DMS114 treated with DMSO at 0.1 percent for 48 hours (cell line): Measurements from ENCODE around the gene TCP1.
"Not testable (repeated sequence)": the region's sequence is repeated elsewhere in the genome, so short reads cannot be mapped to it uniquely, and the experiment has no call there.

ENCODE experiments used
- DNase-seq: peaks from one replicate; lab custom pipeline; 2025; ENCODE audit not compliant: unreplicated experiment; lab: John Stamatoyannopoulos, UW

Gene TCP1

DNA sequence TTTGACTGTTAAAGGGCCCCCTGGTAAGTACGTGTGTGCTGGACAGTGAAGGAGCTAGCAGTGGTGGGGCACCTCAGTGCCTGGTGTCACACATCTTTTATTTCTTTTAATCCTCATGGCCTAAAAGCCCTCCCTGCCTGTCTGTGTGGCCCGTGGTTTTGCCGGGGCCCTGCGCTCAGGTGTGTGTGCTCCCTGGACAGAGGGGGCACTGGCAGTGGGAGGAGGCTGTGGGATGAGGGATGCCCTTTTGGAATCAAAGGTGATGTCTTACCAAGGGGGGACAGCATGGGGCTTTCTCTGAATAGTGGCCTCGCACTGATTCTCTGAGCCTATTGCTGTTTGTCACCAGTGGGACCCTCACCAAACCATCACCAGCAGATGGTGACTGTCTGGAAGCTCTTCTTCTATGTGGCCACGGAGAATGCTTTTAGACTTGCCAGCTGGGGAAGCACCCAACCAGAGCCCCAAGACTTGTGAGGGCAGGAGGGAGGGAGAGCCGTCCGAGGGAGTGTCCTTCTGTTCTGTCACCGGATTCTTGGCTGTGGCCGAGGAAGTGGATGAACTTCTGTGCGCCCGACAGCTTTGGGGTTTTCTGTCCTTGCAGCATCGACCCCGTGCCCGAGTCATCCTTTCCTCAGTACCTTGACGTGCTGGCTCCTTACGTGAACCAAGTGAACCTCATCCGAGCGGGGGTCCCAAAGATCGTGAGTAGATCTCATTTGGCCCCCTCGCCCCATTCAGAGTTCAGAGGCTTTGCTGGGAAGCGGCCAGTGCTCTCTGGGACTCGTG is 28.7 kb upstream of the TCP1 start:
- no peak for DNase-seq

DNA sequence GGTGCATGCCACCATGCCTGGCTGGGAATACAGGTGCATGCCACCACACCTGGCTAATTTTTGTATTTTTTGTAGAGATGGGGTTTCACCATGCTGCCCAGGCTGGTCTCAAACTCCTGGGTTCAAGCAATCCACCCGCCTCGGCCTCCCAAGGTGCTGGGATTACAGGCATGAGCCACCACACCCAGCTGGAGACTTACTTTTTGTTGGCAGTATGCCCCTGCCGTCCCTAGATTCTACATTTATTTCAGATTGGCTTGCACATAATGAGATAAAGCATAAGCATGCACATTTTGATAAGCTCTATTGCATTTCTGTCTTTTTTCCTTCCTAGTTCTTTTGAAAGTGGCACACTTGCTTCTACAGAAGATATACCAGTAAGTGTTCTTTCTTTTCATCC is 27.4 kb upstream of the TCP1 start:
- DNase-seq, result not testable (repeated sequence)

GRCh38 chr6:159815410-159815809 is 26.0 kb upstream of the TCP1 start:
- no peak for DNase-seq

DNA sequence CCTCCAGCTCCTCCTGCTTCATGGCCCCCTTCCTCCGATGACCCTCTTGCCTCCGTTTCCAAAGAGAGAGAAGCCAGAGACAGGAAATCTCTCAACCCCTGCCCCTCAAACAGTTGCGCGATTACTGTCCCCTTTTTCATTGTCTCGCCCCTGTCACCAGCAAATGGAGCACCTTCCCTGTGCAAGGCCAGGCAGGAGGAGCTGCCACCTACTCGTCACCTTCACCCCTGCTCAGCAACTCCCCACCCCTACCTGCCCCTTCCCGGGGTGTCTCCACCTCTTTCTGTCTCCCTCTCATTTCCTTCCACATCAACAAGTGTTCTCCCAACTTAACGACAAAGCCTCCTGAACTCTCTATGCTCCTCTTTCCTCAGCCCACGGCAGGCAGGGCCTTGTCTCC is 24.4 kb upstream of the TCP1 start:
- no peak for DNase-seq

- DNase-seq, result no peak
Measured at GRCh38 chr6:159809149-159809548, 19.7 kb upstream of the TCP1 start.

- no peak for DNase-seq
Measured at GRCh38 chr6:159808647-159809046, 19.2 kb upstream of the TCP1 start.

DNA sequence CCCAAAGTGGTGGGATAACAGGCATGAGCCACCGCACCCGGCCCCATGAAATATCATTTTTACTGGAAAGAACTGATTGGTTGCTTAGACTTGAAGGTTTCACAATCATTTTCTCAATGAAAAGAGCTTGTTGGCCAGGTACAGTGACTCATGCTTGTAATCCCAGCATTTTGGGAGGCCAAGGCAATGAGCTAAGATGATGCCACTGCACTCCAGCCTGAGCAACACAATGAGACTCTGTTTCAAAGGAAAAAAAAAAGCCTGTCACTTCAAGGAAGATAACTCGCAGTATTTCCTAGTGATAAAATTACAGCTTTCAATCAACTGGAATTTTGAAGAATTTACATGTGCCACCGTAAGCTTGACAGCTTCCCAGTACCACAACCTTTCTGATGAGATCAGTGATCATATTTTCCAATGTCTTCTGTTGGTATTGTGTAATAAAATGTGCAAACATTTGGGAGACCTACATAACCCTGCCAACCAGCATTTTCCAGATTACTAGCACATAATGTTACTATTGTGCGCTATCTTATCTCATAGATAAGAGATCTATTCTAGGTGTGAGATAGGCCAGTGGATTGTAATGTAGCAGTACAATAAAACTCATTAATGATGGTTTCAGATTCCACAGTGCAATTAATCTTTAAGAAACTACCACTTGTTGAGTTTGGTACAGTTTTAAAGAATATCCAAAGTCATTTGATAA is 17.9 kb upstream of the TCP1 start:
- no peak for DNase-seq

DNA sequence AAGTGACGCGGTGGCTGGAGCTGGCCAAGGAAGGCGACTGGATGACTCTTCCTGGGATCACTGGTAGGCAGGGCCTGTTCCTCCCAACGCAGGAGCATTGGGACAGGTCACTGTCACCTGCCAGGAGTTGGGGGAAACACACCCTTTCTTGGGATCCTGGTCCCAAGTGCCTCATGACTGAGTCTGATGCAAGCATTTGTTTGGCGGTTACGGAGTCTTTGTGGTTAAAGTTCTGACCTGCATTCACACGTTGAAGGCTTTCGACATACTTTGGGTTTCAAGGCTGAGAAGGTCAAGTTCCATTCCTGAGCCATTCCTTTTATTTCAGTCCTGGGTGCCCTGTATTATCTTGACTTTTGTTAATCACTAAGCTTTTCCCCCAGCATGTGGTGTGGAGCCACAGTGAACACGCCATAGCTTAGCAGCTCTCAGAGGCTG is 16.6 kb upstream of the TCP1 start:
- no peak for DNase-seq

- DNase-seq, result no peak
Measured at GRCh38 chr6:159805440-159806020, 16.1 kb upstream of the TCP1 start.

DNA sequence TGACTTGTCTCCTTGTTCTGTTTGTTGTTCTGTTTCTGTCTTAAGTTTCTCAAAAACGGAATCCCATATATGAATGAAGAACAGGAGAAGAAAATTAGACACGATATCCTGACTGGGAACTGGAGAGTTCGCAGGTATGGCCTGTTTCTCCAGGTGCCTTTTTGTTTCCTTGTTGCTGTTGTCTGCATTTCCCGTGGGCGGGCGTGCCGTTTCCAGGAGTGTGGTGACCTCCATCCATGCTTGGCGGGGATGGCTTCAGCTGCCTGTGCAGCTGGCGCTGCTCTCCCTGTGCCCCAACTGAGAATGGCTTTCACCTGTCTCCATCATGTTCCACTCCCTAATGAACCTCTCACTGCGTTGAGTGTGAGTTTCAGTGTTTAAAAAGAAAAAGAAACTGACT is 15.1 kb upstream of the TCP1 start:
- no peak for DNase-seq

DNA sequence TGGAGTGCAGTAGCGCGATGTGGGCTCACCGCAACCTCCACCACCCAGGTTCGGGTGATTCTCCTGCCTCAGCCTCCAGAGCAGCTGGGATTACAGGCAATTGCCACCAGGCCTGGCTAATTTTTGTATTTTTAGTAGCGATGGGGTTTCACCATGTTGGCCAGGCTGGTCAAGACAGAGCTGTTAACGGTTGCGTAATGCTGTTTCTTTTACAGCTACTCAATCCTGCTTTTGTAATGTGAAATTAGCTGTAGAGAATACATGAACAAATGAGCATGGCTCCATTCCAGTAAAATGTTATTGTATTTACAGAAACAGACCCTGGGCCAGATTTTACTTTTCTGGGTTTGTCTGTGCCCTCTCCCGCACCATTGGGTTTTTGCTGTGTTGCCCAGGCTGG is 12.5 kb upstream of the TCP1 start:
- DNase-seq, result no peak

GRCh38 chr6:159800141-159800865 is 10.9 kb upstream of the TCP1 start, which contains the start of gene PNLDC1:
Gene PNLDC1 (plus strand): TSS chr6:159800276. CDS start chr6:159800308, 32 bp downstream.
- no peak for DNase-seq

GRCh38 chr6:159797554-159797953 is 8.2 kb upstream of the TCP1 start:
- no peak for DNase-seq

- not testable (repeated sequence) for DNase-seq
Measured at GRCh38 chr6:159794976-159795375, 5.6 kb upstream of the TCP1 start.

DNA sequence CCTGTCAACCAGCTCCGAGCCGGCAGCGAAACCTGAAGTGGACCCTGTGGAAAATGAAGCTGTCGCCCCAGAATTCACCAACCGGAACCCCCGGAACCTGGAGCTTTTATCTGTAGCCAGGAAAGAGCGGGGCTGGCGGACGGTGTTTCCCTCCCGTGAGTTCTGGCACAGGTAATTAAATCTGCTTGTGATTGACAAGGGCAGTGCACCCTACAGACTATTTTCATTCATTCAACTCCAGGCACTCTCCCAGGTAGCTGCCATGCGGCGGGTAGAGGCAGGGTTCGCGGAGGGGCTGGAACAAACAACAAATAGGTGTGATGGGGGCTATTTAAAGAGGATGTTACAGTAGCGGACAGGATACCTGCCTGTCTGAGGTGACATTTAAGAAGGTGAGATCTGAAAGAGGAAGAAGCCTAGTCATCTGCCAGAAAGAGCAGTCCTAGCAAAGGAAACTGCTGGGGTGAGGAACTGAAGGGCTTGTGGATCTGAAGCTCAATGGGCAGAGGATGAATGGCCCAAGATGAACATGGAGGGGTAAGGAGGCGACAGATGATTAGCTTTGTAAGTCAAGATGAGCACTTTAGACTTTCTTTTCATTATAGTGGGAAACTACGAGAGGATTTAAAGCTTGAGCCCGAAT is 1.7 kb upstream of the TCP1 start:
- no peak for DNase-seq

DNA sequence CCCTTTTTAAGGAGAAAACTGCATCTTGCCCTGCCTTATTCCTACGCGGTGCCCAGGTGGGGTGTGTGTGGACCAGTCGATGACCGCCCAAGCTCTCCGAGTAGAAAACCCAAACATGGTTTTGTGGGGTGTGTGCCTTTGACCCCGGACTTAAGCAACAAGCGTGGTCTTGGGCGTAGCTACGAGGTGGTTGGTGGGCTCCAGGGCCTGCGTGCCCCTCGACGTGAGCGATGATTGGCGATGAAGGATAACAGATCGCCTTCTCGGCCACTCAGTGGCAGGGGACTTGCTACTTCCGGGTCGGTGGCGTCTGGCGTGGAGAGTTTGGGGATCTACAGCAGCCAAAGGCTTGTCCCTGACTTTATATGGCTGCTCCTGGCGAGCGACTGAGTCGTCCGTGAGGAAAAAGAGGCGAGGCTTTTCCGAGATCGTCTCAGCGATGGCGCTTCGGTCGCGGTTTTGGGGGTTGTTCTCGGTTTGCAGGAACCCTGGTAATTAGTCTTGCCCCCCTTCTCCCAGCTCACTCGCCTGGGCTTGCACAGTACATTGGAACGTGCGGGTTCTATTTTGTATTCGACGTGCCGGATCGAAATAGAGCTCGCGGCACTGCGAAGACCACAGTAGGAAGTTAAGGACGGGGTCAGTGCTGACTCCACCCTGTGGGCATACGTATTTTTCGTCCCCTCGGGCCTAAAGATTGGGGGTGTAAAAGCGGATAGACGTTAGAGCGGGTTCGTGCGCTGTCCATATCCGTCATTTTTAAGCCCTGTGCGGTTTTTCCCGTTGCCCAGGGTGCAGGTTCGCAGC is 950 bp upstream of the TCP1 start, which contains the start of gene MRPL18:
TSS of gene MRPL18 (plus strand) at position 319 of the 807 bp plus-strand sequence. CDS start at position 440, 121 bp downstream.
- peak; percentile 76 for DNase-seq

- no peak for DNase-seq
Measured at GRCh38 chr6:159788753-159789376, 537 bp downstream of the TCP1 start.

DNA sequence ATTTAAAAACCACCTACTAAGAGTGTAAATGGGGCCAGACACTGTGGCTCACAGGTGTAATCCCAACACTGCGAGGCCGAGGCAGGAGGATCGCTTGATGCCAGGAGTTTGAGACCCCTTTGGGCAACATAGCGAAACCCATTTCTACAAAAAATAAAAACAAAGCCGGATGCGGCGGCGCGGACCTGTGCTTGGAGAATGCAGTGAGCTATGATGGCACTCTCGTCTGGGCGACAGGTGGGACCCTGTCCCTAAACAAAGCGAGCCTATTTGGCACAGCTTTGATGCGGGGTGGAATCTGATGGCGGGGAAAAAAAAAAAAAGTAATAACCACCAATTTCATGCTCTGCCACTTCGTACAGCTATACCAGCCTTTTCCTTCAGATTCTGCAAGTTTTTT is 1.1 kb downstream of the TCP1 start:
- no peak for DNase-seq

DNA sequence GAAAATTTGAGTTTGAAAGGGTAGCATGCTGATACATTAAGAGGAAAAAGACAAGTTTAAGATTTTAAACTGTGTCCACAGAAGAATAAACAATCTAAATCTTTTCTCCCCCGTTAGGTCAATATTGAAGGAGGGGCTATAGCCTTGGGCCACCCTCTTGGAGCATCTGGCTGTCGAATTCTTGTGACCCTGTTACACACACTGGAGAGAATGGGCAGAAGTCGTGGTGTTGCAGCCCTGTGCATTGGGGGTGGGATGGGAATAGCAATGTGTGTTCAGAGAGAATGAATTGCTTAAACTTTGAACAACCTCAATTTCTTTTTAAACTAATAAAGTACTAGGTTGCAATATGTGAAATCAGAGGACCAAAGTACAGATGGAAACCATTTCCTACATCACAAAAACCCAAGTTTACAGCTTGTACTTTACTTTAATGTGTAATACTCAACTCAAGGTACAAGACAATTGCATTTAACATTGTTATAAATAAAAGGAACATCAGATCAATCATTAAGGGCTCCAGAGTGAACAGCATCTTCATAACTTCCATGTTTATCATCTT is 10.8 kb downstream of the TCP1 start:
- DNase-seq, result no peak
